ENCODE measurements around the gene ID1.

DNA sequence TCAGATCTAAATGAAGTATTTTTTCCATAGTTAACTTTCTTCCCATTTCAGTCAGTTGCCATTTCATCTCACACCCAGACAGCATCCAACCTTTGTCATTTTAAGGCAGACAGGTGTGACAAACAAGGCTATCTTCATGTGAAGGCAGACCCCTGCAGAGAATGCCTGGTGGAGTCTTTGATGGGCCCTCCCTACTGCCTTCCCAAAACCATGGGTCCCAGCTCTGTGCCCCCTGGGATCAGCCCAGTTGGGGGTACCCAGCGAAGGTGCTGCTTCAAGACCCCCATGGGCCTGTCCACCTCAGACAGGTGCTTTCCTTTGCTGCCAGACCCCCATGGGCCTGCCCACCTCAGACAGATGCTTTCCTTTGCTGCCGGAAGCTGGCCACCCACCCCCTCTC, 28.3 kb upstream of the ID1 start:
- no peak for TF ChIP-seq POLR2A (IDR thresholded peaks at IDR 0.05)
- TF ChIP-seq, protein P1, sequence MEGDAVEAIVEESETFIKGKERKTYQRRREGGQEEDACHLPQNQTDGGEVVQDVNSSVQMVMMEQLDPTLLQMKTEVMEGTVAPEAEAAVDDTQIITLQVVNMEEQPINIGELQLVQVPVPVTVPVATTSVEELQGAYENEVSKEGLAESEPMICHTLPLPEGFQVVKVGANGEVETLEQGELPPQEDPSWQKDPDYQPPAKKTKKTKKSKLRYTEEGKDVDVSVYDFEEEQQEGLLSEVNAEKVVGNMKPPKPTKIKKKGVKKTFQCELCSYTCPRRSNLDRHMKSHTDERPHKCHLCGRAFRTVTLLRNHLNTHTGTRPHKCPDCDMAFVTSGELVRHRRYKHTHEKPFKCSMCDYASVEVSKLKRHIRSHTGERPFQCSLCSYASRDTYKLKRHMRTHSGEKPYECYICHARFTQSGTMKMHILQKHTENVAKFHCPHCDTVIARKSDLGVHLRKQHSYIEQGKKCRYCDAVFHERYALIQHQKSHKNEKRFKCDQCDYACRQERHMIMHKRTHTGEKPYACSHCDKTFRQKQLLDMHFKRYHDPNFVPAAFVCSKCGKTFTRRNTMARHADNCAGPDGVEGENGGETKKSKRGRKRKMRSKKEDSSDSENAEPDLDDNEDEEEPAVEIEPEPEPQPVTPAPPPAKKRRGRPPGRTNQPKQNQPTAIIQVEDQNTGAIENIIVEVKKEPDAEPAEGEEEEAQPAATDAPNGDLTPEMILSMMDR (IDR thresholded peaks at IDR 0.05), result no peak

Data from thyroid gland (tissue), 4 donors.